KBM-7 (cell line): ENCODE measurements around the gene ALS2CL.
A peak's percentile ranks its signal among the peaks of the same experiment; 100 is the strongest.

Experiments used
- DNase-seq: peaks from one replicate; pipeline ENCODE4 v3.0.0-alpha.2; 2015
- in situ Hi-C: fragments of 300-500 bp; cut with MboI; formaldehyde crosslinking; loops from 2 replicates; pipeline ENCODE4 v1.14.3; 2020; ENCODE audit warnings: low sequenced_read_pairs, low pct_unique_long_range_greater_than_20kb, mixed read lengths

Gene ALS2CL

DNA sequence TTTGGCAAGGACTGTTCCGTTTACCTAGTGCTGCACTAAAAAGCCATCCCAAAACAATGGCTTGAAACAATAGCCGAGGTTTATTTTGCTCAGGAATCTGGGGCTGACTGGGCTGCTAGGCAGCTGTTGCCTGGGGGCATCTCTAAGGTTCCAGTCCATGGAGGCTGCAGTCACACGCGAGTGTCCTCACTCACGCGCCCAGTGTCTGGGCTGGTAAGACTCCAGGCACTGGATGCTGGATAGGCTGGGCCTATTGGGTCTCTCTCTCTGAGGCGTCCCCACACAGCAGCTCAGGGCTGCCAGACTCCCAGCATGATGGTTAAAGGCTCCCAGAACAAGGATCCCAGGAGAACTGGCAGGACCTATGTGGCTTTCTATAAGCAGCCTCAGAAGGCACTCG lies 34.2 kb downstream of the ALS2CL start:
- in situ Hi-C loops: no loop called here
- no peak for DNase-seq

DNA sequence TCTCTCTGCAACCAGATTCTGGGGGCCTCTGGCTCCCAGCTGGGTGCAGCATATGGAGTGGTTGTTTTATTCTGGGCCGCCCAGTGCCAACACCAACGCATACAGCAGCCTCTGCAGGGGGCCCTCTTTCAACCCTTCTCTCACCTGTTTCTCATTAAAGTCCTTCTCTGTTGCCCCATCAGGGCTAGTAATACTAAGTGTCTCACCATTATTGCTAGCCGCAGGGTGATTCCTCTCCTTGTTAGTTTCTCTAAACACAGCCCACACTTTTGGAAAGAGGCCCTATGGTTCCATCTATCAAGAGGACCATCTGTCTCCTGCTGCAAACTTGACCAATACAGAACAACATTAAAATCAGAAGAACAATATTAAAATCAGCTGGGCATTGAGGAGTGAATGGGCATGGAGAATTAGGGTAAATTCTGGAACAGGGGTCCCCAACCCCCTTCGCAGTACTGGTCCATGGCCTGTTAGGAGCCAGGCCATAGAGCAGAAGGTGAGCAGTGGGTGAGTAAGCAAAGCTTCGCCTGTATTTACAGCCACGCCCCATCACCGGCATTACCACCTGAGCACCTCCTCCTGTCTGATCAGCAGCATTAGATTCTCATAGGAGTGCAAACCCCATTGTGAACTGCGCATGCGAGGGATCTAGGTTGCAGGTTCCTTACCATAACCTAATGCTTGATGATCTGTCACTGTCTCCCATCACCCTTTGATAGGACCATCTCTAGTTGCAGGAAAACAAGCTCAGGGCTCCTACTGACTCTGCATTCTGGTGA lies 36.5 kb downstream of the ALS2CL start:
- DNase-seq: no peak
- in situ Hi-C loops: no loop called here

DNA sequence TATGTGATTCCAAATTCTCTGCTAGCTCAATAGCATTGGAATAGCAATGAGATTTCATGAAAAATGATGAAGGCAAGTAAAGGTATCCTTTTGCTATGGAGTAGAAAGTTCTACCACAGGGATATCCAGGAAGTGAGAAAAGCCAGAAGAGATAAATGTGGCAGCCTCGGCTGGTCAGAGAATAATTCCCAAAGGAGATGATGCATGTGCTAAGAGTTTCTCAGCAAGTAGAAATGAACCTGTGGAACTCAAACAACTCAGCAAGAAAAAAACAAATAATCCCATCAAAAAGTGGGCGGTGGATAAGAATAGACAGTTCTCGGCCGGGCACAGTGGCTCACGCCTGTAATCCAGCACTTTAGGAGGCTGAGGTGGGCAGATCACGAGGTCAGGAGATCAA lies 38.2 kb downstream of the ALS2CL start:
- DNase-seq: no peak
- in situ Hi-C loops: no loop called here

DNA sequence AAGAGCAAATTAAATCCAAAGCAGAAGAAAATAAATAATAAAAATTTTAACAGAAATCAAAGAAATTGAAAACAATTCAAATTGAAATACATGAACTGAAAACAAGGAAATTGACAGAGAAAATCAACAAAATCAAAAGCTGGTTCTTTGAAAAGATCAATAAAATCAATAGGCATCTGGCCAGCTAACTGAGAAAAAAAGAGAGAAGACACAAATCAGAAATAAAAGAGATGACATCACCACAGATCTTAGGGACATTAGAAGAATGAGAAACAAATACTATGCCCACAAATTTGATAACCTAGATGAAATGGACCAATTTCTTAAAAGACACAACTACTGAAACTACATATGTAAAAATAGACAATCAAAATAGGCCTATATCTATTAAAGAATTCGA lies 42.4 kb downstream of the ALS2CL start:
- in situ Hi-C loops: no loop called here
- no peak for DNase-seq

DNA sequence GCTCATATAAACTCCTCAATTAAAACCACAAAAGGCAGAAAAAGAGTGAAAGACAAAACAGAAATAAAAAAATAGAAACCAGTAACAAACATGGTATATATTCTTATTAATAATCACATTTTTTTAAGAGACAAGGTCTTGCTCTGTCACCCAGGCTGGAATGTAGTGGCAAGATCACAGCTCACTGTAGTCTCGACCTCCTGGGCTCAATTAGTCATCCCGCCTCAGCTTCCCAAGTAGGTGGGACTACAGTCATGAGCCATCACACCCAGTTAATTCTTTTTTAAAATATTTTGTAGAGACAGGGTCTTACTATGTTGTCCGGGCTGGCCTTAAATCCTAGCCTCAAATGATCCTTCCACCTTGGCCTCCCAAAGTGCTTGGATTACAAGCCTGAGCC lies 44.0 kb downstream of the ALS2CL start:
- DNase-seq: no peak
- in situ Hi-C loops: no loop called here

DNA sequence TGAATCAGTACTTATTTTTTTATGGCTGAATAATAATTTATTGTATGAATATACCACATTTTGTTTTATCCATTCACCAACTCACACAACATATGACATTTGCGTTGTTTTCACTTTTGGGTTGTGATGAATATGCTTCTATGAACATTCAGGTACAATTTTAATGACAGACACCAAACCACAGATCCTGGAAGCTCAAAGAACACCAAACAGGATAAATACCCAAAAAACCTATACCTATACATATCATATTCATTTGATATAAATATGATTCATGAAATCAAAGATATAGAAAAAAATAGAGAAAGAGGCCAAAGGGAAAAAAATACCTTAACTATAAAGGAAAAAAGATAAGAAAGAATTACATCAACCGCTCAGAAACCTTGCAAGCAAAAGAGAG lies 45.4 kb downstream of the ALS2CL start:
- no peak for DNase-seq
- in situ Hi-C loops: no loop called here

DNA sequence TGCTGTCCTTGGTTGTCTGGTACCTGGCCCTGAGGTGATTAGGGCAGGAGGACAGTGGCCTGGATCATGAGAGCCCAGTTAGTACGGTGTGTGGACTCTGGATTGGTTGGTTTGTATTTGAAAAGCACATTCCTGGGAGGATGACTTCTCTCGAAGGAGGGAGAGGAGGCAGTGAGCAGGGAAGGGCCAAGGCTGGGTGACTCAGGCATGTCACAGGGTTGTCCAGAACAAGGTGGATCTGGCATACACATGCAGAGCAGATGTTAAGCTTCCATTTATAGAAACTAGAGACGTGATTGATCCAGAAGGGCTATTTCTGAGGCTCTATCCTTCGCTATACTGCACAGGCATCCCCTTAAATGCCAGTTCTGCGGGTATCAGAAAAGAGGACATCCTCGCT lies 46.8 kb downstream of the ALS2CL start:
- DNase-seq: no peak
- in situ Hi-C loops: no loop called here

DNA sequence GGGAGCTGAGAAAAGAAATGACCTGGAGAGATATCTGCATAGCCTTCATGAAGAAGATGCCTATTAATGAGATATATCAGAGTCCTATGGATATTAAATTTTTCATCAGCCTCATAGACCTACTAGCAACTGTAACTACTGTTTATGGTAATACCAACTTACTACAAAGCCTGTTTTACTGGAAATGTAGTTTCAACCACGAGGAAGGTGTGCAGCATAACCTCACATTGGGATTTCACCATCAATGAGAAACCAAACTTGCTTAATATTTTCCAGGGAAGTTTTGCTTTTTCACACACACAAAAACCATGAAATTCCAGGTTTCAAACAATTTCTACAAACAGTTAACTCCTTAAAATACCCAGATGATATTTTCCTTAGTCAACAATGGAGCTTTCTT lies 49.8 kb downstream of the ALS2CL start:
- in situ Hi-C loops: no loop called here

DNA sequence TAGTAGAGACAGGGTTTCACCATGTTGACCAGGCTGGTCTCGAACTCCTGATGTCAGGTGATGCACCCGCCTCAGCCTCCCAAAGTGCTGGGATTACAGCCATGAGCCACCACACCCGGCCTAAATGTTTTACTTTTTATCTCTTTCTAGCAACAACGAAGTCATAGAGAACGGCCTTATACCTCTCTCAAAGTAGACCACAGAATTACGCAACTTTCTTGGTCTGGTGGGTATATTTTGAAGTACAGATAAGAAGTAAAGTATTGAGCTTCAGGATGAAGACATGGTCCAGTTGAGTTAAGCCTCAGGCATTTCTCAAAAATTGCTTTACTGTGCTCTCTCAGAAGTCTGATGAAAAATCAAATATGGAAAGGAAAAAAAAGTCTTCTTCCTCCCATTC lies 50.5 kb downstream of the ALS2CL start:
- in situ Hi-C loops: no loop called here
- peak; percentile 87 for DNase-seq

More for the DNA sequence above, 49.8 kb downstream of the ALS2CL start:
- DNase-seq: no peak

DNA sequence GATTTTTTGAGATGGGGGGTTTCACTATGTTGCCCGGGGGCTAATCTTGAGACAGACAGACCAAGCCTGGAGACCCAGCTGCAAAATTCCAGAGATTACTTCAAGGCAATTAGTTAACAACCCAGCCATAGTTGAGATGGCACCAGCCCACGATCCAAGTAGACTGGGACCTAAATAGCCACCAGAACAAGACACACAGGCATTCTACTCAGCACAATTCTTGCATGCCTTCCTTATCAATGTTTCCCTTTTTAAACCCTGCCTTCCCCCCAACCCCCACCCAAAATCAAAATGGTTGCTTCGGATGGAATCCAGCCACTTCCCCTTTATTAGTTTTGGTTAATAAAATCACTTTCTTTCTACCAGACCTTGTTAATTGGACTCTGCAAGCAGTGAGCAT lies 52.6 kb downstream of the ALS2CL start:
- DNase-seq: no peak
- in situ Hi-C loops: no loop called here

DNA sequence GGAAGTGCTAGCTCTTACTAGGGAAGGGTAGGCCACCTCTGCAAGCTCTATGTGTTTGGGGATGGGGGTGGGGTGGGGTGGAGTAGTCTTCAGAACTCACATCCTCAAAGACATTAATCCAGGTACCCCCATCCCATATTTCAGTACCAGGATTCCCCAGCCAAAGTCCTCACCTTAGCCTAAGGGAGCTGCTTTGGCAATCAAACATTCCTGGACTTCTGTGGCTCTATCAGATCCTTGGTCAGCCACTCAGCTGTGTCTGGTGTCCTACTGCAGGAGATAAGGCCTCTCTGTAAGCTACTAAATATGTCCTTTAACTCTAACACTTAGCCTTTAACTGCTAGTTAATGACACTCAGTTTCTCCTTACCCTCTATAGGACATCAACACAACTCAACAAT lies 54.3 kb downstream of the ALS2CL start:
- in situ Hi-C loops: no loop called here
- no peak for DNase-seq

DNA sequence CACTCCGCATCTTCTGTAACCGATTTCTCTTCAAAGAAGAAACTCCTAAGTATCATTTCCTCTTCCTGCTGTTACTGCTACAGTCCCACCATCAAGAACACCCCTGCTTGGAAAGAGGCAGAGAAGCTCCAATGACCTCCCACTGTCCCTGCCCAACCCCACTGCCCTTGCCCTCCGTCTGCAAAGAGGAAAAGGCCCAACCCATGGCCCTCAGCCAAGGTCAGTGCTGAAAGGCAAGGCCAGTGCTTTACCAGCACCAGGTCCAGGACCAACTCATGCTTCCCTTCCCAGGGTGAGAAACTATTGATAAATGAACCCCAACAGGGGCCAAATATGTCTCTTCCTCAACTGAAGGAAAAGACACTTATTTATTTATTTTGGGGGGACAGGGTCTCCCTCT lies 58.6 kb downstream of the ALS2CL start:
- no peak for DNase-seq
- in situ Hi-C loops: no loop called here

DNA sequence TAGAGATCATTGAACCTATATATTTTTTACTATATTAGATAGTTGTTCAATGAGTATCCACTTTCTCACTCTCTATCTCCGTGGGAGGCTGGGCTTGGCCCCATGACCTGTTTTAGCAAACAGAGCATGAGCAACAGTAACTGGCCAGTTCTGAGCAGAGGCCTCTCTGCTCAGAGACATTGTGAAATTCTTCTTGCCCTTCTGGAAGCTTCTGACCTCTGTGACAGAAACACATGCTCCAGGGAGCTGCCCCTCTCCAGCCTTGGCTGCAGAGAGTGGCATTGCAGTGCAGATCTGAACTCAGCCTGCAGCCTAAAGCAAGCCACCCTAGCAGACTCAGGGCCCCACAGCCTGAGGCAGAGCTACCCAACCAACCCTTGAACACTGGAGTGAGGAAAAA lies 60.7 kb downstream of the ALS2CL start:
- in situ Hi-C loops: no loop called here

DNA sequence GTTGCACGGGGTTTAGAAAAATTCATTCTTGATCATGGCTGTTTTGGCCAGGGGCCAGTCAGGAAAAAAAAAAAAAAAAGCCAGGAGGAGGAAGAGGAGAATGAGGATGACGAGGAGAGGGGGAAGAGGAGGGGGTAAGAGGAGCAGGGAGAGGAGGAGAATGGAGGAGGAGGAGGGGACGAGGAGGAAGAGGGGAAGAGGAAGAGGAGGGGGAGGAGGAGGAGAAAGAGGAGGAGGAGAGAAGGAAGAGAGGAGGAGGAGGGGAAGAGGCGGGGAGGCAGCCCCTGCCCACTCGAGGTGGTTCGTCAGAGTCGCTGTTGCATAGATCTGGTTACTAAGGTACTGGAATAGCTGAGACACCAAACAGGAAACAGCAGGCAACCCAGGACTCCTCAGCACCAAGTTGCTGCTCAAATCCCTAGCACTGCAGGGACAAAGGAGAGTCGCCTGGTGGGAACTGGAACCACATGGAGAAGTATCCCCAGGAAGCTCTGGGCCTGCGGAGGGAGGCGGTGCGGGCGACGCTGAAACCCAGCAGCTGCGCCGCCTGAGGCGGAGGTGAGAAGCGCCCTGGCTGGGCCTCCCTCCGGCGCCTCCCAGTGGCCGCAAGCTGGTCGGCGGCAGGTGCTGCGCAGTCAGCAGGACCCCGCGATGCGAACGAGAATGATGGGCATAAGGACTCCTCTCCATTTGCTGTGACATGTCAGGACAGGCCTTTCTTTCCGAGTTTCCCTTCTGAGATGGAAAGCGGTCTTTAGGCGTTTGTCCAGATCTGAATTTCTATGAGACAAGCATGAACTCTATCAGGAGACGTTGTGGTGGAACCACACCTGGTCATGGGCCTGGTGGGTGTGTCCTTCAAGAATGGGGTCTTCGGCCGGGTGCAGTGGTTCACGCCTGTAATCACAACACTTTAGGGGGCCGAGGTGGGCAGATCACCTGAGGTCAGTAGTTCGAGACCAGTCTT lies 63.6 kb downstream of the ALS2CL start:
- DNase-seq: peak; percentile 88
- in situ Hi-C loops: no loop called here

More for the DNA sequence above, 60.7 kb downstream of the ALS2CL start:
- no peak for DNase-seq

DNA sequence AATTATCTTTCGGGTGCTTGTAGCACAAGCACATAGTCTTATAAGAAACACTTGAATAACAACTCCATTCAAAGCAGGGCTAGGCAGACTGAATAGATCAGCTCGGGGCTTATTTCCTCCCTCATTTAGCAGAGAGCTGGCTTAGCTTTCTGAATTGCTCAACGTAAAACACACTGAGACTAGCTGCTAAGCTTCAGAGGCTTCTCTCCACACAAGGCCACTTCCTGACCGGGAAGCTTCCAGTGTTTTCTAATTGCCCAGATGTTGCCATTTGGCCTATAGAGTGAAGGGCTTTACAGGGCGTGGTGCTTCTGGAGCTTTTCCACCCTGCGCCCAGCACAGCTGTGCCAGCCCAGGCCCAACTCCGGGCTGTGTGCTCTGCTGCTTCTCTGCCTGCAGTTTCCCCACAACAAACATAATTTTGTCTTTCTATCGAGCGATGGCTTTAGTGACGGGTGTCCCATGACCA lies 64.5 kb downstream of the ALS2CL start:
- DNase-seq: no peak

DNA sequence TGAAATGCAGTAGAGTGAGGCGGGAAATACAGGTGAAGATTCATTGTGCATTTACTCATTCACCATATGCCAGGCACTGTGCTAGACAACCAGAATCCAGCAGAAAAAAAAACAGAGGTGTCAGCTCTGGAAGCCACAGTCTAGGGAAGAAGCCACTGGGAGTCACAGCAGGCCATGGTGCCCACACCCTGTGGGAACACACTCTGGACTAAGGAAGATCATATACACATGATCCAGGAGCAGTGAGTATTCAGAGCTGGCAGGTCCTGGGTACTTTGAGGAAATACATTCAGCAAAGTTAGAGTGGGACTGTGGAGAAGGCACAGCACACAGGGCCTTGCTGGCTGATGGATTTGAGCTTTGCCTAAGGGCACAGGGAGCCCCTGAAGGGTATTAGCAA lies 66.4 kb downstream of the ALS2CL start:
- DNase-seq: no peak
- in situ Hi-C loops: no loop called here

More for the DNA sequence above, 64.5 kb downstream of the ALS2CL start:
- in situ Hi-C loops: no loop called here

DNA sequence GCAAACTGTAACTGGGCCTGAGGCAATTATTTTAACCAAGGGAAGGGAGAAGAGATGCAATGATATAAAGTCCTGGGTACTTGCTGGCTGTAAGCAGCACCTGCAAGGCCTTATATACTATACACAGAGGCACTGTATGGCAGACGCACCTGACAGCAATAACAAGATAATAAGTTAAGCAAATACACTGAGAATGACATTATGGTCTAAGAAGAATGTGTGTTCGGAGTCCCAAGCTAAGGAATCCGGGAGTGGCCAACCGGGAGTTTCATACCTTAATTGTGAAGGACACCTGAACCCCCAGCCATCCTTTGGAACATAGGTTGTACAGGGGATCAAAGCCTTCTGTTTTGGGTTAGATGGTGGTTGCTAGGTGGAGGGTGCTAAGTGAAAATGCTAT lies 67.4 kb downstream of the ALS2CL start:
- in situ Hi-C loops: no loop called here
- no peak for DNase-seq

DNA sequence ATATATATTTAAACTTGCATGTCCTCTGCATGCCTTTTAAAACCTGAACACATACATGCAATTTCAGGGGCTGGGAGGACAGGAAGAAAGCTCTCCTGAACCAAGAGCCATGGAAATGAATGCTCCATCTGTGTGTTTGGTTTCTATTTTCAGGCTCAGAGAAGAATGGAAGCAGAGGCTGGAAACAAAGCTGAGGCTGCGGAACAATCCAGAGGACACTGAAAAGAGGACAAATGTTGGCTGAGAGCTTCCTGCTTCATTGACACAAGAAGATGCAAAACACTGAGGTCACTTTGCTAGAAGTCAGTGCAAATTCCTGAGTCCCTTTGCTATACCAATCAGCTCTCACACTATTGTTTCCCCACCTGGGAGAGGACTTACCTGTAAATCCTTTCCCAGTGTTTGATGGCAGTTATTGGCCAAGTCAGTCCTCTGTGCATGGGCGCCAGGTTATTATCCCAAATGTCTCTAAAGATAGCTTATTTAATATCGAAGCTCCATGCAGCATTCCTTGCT lies 68.4 kb downstream of the ALS2CL start:
- in situ Hi-C loops: no loop called here
- no peak for DNase-seq

DNA sequence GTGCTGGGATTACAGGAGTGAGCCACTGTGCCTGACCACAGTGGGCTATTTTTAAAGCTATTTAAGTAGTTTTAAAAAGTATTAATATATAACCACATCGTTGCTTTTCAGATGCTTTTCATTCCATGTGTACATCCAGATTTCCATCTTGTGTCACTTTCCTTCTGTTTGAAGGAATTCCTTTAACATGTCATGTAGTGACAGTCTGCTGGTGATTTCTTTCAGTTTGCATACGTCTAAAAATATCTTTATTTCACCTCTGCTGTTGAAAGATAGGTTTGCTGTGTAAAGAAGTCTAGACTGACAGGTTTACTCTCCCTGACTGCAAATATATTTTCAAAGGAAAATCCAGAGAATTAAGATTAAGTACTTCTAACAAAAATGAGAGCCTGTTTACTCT lies 68.9 kb downstream of the ALS2CL start:
- DNase-seq: no peak
- in situ Hi-C loops: no loop called here
